ENCODE data around the gene DESI1. TPM values are rescaled to one million over a fixed set of nuclear protein-coding genes. Genes with fewer than 3 reads are reported as not detected.
A peak's percentile ranks its signal among the peaks of the same experiment; 100 is the strongest.
"Not testable (repeated sequence)": the region's sequence is repeated elsewhere in the genome, so short reads cannot be mapped to it uniquely, and the experiment has no call there.

The DESI1 gene
- total RNA-seq, 2 experiments from 2014 or later: 55.5 to 57.9 TPM

DNA sequence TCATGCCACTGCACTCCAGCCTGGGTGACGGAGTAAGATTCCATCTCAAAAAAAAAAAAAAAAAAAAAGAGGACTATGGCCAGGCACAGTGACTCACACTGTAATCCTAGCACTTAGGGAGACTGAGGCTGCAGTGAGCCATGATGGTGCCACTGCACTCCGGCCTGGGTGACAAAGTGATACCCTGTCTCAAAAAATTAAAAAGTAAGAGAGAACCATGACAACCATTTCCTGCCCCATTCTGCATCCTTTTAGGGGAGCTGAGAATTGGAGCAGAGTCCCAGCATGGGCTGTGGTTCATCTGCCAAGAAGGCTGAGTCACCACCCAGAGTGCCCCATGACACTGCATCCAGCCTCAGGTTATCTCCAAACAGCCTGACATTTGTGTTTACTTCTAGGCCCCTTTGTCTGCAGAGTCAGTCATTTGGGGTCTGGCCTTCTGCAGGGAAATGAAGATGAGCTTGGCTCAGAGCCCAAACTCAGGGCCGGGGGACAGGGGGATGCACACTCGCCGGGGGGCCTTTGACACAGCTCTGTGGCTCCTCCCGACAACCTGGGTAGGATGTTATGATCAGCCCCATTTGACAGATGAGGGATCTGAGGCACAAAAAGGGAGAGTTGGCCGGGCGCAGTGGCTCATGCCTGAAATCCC, 55.3 kb downstream of the DESI1 start:
- Mint-ChIP-seq H3K9me3 (no peaks in the 10 kb centered on the region), H3K4me1 (ENCODE audit: low read depth) (peaks cover 3% of the 10 kb centered on the region), H3K27me3 (peaks cover 8% of the 10 kb centered on the region), H3K27ac (peak overlapping the region; percentile 39), H3K4me3 (no peak overlapping the region), H3K36me3 (no peaks in the 10 kb centered on the region)
- intact Hi-C loops (cut with micrococcal nuclease): no loop called here
- DNase-seq: peak; percentile 64
- ChIA-PET CTCF (no interaction called here), POLR2A (no interaction called here)

DNA sequence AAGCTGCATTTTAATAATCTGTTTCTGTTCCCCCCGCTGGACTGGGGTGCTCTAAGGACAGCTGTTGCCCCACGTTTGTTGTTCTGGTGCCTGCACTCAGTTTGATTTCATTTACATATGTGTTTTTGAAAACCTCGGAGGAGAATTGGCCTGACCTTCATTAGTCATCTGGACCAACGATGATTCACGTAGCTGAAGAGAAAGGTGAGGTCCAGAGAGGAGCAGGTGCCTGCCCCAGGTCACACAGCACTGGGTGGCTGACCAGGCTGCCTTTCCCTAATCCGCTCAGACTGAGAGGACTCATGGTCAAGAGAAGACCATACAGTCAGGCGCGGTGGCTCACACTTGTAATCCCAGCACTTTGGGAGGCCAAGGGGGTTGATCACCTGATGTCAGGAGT, 56.3 kb downstream of the DESI1 start:
- CTCF ChIA-PET: no interaction called here

GRCh38 chr22:41563051-41563711, 57.7 kb downstream of the DESI1 start:
- ChIA-PET CTCF (no interaction called here), POLR2A (no interaction called here)
- Mint-ChIP-seq H3K27me3 (peaks cover 14% of the 10 kb centered on the region), H3K27ac (no peak overlapping the region), H3K36me3 (no peaks in the 10 kb centered on the region), H3K9me3 (no peaks in the 10 kb centered on the region), H3K4me1 (ENCODE audit: low read depth) (peaks cover 3% of the 10 kb centered on the region), H3K4me3 (no peak overlapping the region)
- no peak for DNase-seq
- intact Hi-C loops (cut with micrococcal nuclease): no loop called here

More for the DNA sequence above, 56.3 kb downstream of the DESI1 start:
- Mint-ChIP-seq H3K27me3 (peaks cover 14% of the 10 kb centered on the region), H3K4me1 (ENCODE audit: low read depth) (peaks cover 3% of the 10 kb centered on the region), H3K36me3 (no peaks in the 10 kb centered on the region), H3K9me3 (no peaks in the 10 kb centered on the region), H3K4me3 (no peak overlapping the region), H3K27ac (no peak overlapping the region)
- POLR2A ChIA-PET: no interaction called here
- intact Hi-C loops (cut with micrococcal nuclease): no loop called here
- DNase-seq: no peak

GRCh38 chr22:41562461-41562860, 58.4 kb downstream of the DESI1 start:
- ChIA-PET POLR2A (no interaction called here), CTCF (no interaction called here)
- peaks cover 18% of the 10 kb centered on the region for H3K27me3 Mint-ChIP-seq
- no peak overlapping the region for H3K4me3 Mint-ChIP-seq
- no peak for DNase-seq
- no peak overlapping the region for H3K27ac Mint-ChIP-seq
- intact Hi-C loops (cut with micrococcal nuclease): no loop called here
- peaks cover 3% of the 10 kb centered on the region for H3K4me1 Mint-ChIP-seq (ENCODE audit: low read depth)
- no peaks in the 10 kb centered on the region for H3K9me3 Mint-ChIP-seq
- H3K36me3 Mint-ChIP-seq: no peaks in the 10 kb centered on the region

DNA sequence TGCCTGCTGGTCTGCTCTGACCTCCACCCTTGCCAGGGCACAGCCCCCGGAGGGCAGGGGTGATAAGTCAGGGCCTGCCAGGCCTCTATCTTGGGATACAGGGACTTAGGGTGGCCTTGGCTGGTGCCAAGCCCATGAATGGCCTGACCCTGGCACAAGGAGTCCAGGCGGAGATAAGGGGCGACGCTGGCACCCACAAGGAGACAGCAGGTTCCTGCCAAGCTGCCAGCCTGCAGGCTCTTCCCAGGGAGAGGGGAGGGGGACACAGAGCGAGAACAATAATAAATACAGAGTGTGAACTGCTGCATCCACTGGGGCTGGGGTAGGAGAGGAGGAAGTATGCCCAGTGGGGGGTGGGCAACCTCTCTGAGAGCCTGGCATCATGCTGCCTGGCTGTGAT, 59.1 kb downstream of the DESI1 start:
- no peaks in the 10 kb centered on the region for H3K9me3 Mint-ChIP-seq
- CTCF ChIA-PET: no interaction called here
- POLR2A ChIA-PET: no interaction called here
- peaks cover 20% of the 10 kb centered on the region for H3K27me3 Mint-ChIP-seq
- DNase-seq: no peak
- peaks cover 3% of the 10 kb centered on the region for H3K4me1 Mint-ChIP-seq (ENCODE audit: low read depth)
- no peak overlapping the region for H3K4me3 Mint-ChIP-seq
- intact Hi-C loops (cut with micrococcal nuclease): no loop called here
- no peak overlapping the region for H3K27ac Mint-ChIP-seq
- no peaks in the 10 kb centered on the region for H3K36me3 Mint-ChIP-seq

GRCh38 chr22:41561335-41561734, 59.5 kb downstream of the DESI1 start:
- ChIA-PET CTCF (no interaction called here), POLR2A (no interaction called here)
- H3K27ac Mint-ChIP-seq: no peak overlapping the region
- no peaks in the 10 kb centered on the region for H3K36me3 Mint-ChIP-seq
- no peak for DNase-seq
- peaks cover 23% of the 10 kb centered on the region for H3K27me3 Mint-ChIP-seq
- H3K4me1 Mint-ChIP-seq (ENCODE audit: low read depth): peaks cover 3% of the 10 kb centered on the region
- intact Hi-C loops (cut with micrococcal nuclease): no loop called here
- H3K4me3 Mint-ChIP-seq: no peak overlapping the region
- no peaks in the 10 kb centered on the region for H3K9me3 Mint-ChIP-seq

GRCh38 chr22:41560095-41560471, 60.8 kb downstream of the DESI1 start:
- no peak for DNase-seq
- intact Hi-C loops (cut with micrococcal nuclease): no loop called here
- ChIA-PET CTCF (no interaction called here), POLR2A (no interaction called here)
- H3K27me3 Mint-ChIP-seq: peaks cover 24% of the 10 kb centered on the region
- H3K36me3 Mint-ChIP-seq: no peaks in the 10 kb centered on the region
- H3K9me3 Mint-ChIP-seq: no peaks in the 10 kb centered on the region
- no peaks in the 10 kb centered on the region for H3K4me1 Mint-ChIP-seq (ENCODE audit: low read depth)
- H3K4me3 Mint-ChIP-seq: no peak overlapping the region
- no peak overlapping the region for H3K27ac Mint-ChIP-seq

- H3K4me1 Mint-ChIP-seq (ENCODE audit: low read depth); DNase-seq; intact Hi-C loops (cut with micrococcal nuclease); H3K36me3 Mint-ChIP-seq; POLR2A ChIA-PET; H3K9me3 Mint-ChIP-seq; H3K4me3 Mint-ChIP-seq; H3K27ac Mint-ChIP-seq: not testable (repeated sequence)
- CTCF ChIA-PET: interaction anchor here (0.6 to 1.4 kb wide), 3 partner anchors 10 to 108 kb away, joined by 3 to 4 read pairs (median 3); no protein-coding TSS in a partner anchor
- peaks cover 24% of the 10 kb centered on the region for H3K27me3 Mint-ChIP-seq
Measured at GRCh38 chr22:41558241-41558630, 62.6 kb downstream of the DESI1 start.

DNA sequence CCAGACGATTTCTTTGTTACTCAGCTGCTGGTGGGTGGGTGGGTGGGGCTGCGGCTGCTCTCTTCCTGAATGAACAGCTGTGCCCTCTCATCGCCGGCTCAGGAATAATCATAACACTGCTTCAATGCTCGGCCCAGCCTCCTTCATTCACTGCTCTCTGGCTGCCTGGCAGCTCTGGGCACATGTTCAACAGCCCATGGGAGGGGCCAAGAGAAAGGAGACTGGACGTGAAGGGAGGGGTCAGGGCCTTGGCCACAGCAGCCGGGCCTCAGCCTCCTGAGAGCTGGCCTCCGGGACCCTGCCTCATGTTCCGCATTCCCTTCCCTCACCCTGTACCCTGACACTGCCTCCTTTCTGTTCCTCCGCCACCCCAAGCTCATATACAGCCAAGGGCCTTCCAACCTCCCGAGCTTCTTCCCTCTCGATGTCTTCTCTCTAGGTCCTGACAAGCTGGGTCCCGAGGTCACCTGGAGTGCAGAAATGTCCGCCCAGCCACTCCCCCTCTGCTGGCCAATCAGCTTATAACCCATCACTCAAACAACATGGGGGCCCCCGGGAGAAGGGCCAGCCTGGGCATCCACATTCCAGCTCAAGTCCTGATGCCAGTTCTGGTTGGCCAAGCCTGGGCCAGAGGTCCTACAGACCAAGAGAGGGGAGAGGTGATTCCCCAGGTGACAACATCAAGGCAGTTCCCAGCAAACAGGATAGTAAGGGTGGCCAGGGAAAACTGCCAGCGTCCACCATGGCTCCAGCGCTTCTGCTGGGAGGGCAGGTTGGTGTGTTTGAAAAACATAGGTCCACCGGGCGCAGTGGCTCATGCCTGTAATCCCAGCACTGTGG, 63.2 kb downstream of the DESI1 start:
- POLR2A ChIA-PET: no interaction called here
- no peak overlapping the region for H3K4me3 Mint-ChIP-seq
- no peaks in the 10 kb centered on the region for H3K9me3 Mint-ChIP-seq
- no peak overlapping the region for H3K27ac Mint-ChIP-seq
- no peaks in the 10 kb centered on the region for H3K36me3 Mint-ChIP-seq
- intact Hi-C loops (cut with micrococcal nuclease): no loop called here
- peak; percentile 52 for DNase-seq
- H3K4me1 Mint-ChIP-seq (ENCODE audit: low read depth): no peaks in the 10 kb centered on the region
- H3K27me3 Mint-ChIP-seq: peaks cover 24% of the 10 kb centered on the region
- CTCF ChIA-PET: interaction anchor here (0.6 to 1.4 kb wide), 4 partner anchors 9 to 109 kb away, joined by 3 to 4 read pairs (median 3); no protein-coding TSS in a partner anchor

DNA sequence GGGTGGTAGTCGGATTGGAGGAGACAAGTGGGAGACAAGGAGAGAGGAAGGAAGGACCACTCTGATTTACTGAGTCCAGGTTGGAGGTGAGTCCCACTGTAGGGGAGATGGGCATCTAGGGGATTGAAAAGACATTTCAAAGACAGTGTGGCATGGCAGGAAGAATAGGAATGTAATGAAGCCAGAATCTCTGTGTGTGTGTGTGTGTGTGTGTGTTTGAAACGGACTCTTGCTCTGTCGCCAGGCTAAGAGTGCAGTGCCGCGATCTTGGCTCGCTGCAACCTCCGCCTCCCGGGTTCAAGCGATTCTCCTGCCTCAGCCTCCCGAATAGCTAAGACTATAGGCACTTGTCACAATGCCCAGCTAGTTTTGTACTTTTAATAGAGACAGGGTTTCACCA, 64.3 kb downstream of the DESI1 start:
- H3K27me3 Mint-ChIP-seq: peaks cover 24% of the 10 kb centered on the region
- CTCF ChIA-PET: no interaction called here
- POLR2A ChIA-PET: no interaction called here
- no peaks in the 10 kb centered on the region for H3K36me3 Mint-ChIP-seq
- no peak for DNase-seq
- H3K4me1 Mint-ChIP-seq (ENCODE audit: low read depth): no peaks in the 10 kb centered on the region
- no peak overlapping the region for H3K27ac Mint-ChIP-seq
- intact Hi-C loops (cut with micrococcal nuclease): no loop called here
- H3K4me3 Mint-ChIP-seq: no peak overlapping the region
- H3K9me3 Mint-ChIP-seq: no peaks in the 10 kb centered on the region

DNA sequence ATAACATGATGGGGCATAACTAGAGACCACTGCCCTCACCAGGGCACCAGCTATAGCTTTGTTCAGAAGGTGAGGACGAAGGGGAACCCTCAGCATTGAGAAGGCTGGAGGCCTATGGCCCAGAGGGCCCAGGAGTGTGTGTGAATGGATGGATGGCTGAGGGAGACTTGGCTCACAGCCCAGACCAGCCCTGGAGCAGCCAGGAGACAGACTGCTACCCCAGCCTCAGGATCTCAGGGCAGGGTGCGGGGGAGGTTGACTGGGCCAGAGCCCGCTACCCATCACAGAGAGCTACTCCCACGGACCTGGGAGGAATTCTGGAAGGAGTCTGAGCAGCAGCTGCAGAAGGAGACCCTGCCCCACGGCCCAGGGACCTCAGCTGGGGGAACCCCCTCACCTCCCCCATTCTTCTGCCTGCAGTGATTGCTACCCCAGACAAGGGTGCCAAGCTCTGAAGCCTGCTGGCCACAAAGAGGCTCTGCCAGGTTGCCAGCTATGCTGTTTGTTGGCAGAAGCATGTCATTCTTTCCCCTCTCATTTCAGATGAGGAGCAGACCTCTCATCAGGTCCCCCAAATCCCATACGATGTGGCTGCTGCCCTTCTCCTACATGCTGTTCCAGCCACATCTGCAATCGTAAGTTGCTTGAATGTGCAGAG, 65.4 kb downstream of the DESI1 start:
- no peaks in the 10 kb centered on the region for H3K4me1 Mint-ChIP-seq (ENCODE audit: low read depth)
- no peak overlapping the region for H3K4me3 Mint-ChIP-seq
- H3K36me3 Mint-ChIP-seq: no peaks in the 10 kb centered on the region
- POLR2A ChIA-PET: no interaction called here
- intact Hi-C loops (cut with micrococcal nuclease): no loop called here
- H3K27ac Mint-ChIP-seq: no peak overlapping the region
- DNase-seq: no peak
- H3K9me3 Mint-ChIP-seq: no peaks in the 10 kb centered on the region
- CTCF ChIA-PET: no interaction called here
- H3K27me3 Mint-ChIP-seq: peaks cover 16% of the 10 kb centered on the region

DNA sequence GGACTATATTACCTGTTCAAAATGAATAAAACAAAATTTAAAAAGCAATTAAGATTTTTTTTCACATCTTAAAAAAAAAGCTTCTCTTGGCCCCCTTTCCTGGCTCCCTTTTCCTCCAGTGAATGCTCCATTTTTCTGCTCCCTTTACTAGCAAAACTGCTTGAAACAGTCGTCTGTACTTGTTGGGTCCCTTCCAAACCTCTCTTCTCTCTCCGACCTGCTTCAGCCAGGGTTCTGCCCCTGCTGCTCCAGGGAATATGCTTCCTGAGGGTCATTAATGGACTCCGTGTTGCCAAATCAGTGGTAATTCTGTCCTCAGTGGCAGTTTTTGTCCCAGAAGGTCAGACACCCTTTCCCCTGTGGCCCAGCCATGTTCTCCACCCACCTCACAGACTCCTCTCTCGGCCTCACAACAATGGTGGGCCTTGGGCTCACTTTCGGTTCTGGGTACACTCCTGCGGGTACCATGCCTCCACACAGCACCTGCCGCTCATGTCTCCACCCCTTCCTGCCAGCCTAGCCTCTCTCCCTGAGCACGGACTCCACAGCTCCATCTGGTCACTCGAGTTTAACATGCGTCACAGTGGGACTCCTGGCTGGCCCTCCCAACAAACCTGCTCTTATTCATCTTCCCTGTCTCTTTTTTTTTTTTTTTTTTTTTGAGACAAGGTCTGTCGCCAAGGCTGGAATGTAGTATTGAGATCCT, 68.8 kb downstream of the DESI1 start:
- no peak for DNase-seq
- Mint-ChIP-seq H3K27me3 (peaks cover 5% of the 10 kb centered on the region), H3K4me3 (no peak overlapping the region), H3K36me3 (no peaks in the 10 kb centered on the region), H3K27ac (no peak overlapping the region), H3K9me3 (no peaks in the 10 kb centered on the region), H3K4me1 (ENCODE audit: low read depth) (no peaks in the 10 kb centered on the region)
- intact Hi-C loops (cut with micrococcal nuclease): no loop called here
- ChIA-PET CTCF (no interaction called here), POLR2A (no interaction called here)

Data from activated CD4-positive, alpha-beta memory T cell treated with anti-CD3 and anti-CD28 coated beads for 36 hours (primary cell).